Astrocyte of the hippocampus (primary cell): ENCODE data around the gene FAM162B.
A peak's percentile ranks its signal among the peaks of the same experiment; 100 is the strongest.
"Not testable (repeated sequence)": the region's sequence is repeated elsewhere in the genome, so short reads cannot be mapped to it uniquely, and the experiment has no call there.

Source experiments
- DNase-seq: peaks from one replicate; pipeline ENCODE4 v3.0.0; 2011; ENCODE audit warnings: low read depth, low spot score

The FAM162B gene

DNA sequence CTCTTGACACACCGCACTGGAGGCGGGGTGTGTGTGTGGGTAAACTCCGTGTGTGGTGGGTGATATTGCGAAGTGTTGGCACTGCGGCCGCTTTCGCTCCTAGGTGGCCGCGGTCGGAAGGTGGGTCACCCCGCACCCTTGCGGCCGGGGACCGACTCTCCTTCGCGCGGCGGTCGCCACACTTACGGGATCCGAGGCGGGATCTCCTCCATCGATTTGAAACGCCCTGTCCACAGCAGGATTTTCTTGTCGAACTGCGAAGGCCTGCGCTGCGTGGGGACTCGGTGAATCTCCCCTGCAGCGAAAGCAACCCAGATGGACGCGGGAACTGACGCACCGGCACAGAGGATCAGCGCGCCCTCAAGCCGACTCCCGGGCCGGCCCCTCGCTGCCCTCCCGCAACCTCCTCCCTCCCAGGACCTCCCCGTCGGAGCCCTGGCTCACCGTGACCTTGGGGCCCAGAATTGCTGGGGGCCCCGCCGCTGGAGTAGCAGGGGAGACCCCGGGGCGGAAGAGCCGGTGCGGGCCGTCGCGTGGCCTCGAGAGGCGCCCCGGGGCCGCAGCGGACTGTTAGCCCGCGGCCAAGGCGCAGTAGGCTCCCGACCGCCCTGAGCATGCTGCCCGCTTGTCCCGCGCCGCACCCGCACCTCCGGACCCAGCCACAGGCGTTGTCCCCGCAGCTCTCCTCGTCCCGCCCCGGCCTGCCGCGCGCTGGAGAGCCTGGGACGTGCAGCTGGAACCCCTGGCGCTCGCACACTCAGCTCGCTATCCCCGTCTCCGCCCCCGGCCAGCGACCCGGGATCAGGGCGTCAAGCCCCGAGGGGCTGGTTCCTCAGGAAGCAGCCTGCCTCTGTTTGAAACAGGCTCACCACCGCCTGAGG, at the start of gene FAM162B:
TSS of gene FAM162B (minus strand) at position 759 of the 881 bp plus-strand sequence. CDS start at position 616, 143 bp downstream.
- DNase-seq = peak; percentile 43

DNA sequence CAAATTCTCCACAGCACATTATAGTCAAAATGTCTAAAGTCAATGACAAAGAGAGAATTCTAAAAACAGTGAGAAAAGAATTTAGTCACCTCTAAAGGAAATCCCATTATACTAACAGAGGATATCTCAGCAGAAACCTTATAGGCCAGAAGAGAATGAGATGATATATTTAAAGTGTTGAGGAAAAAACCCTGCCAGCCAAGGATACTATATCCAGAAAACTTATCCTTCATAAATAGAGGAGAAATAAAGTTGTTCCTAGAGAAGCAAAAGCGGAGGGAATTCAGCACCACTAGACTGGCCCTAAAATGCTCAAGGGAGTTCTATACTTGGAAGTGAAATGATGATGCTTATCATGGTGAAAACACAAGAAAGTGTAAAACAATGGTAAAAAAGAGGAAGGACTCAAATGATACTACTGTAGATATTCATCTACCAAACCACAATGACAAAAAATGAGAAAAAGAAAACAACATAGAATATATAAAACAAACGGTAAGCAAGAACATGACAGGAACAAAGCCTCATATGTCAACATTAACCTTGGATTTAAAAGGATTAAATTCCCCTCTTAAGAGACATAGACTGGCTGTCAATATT, 46.6 kb upstream of the FAM162B start:
- DNase-seq = no peak

DNA sequence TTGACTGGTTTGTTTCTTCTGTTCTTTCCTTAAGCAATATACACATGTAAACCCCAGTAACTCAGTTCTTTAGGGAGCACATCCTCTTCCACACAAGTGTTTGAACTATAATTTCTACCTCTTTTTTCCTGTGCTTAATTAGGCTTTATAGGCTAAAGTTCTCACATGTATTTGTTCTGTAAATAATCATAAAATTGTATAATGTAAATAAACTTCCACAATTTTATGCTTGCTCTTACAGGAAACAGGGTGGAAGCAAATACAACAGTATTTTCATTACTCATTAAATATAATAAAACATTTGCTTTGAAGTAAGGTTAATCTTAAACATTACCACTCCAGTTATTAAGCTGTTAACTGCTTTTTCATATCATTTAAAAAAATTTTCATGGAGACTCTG, 36.5 kb upstream of the FAM162B start:
- no peak for DNase-seq

DNA sequence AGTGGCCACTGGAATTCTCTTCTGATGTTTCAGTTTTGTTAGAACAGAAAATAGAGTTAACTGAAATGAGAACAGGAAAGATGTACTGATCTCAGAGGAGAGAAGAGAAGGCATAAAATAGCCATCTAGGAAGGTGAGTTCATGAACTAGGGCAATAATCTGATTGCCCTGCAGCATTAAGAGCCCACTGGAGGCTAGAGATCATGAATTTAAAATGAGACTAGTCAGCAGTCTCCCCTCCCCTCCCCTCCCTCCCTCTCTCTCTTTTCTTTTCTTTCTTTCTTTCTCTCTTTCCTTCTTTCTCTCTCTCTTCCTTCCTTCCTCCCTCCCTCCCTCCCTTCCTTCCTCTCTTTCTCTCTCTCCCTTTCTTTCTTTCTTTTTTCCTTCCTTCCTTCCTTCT, 34.4 kb upstream of the FAM162B start:
- no peak for DNase-seq

DNA sequence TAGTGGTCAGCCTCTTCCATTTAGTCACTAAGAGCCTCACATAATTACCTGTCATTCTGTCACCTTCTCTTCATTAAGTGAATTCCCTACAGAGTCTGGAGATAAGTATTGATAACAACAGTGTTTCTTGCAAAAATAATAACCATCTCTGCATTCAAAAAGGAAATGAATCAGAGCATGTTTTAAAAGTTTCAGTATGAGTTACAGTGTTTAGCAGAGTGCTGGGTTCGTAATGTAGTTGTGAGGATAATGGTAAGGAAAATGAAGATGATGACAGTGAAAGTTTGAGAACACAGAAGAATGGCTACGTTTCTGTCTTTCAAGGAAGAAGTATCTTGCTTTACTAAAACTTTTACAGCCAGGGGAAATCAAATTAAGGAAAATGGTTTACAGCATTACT, 32.1 kb upstream of the FAM162B start:
- no peak for DNase-seq

DNA sequence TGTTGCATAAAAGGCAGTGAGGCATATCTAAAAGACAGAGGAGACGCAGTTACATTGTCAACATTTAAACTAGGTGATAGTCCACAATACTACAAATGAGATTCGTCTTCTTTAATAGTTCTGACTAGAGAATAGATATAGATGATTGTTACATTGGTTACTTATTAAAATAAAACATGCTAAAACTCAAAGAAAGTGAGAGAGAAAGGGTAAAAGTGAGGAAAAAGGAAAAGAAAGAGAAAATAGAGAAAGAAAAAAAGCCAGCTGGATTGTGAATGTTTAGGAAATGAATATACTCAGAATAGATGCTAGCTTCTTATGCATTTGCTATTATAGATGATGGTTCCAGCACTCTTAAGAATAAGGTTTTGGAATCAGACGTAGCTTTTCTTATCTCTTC, 27.7 kb upstream of the FAM162B start:
- no peak for DNase-seq

DNA sequence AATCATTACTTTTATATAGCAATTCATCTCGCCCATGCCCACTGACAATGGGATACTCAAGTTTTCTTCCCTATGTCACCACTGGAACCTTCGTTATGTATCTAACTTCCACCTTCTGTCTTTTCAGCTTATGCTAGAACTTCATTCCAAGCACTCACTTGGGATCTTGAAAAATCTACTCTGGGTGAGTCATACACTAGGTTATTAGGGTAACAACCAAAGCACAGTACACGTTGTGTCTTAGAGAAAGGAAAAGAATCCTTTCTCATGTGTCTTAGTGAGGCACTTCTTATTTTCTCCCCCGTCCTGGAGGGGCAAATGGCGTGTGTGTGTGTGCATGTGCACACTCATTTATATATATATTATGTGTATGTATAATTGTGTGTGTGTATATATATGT, 18.3 kb upstream of the FAM162B start:
- peak; percentile 8 for DNase-seq

DNA sequence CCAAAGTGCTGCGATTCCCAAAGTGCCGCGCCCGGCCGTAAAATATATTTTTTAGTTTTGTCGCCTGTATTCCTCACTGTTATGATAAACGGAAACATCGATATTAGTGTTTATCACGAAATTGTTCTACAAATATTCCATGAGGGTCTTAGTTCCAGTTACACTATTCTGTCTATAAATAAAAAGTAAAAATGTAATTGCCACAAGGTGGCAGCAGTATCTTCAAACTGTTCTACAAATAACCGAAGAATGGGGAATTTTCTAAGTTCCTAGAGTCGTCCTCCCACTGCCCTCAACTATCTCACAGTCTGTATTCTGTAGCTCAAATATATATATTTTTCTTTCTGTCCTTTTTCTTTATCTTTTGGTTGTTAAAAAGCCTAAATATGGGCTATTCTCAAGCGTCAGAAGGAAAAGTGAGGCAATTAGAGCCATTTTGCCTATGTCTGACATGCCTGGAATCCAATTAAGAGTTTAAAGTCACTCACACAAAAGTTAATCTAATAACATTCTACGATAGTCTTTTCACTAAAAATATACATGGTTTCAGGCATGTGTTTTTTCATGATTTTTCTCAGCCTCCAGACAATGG, 14.2 kb upstream of the FAM162B start:
- peak; percentile 48 for DNase-seq

DNA sequence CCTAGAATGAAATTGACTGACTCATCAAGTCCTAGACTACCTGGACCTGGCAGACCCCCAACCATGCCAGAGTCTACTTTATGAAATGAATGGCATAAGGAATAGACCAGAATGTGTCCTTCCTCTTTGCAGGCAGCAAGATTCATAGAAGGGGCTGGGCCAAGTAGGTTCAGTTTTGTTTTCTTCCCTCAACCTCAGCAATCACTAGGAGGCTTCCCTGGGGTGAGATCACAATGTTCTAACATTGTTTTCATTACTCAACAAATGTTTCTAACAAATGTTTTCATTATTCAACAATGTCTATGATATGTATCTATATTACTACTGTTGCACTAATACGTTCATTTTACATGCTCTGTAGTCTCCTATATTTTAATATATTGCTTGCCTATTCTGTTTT, 8.4 kb upstream of the FAM162B start:
- DNase-seq = no peak

DNA sequence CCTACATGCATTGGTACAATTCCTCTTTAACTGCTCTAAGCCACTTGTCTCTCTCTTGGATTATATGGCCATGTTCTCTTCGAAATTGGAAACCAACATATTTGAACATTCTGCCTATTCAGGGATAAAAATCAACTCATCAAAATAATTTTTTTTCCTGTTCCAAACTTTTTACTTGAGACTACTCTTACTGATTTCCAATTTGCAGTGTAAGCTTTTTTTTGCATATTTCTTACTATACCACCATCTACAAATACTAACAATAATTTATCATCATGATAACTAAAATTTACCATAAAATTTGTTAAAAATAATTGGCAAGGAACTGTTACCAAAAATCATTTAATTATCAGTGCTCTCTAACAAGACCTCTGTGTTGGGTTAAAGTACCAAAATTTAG, 6.9 kb upstream of the FAM162B start:
- no peak for DNase-seq

DNA sequence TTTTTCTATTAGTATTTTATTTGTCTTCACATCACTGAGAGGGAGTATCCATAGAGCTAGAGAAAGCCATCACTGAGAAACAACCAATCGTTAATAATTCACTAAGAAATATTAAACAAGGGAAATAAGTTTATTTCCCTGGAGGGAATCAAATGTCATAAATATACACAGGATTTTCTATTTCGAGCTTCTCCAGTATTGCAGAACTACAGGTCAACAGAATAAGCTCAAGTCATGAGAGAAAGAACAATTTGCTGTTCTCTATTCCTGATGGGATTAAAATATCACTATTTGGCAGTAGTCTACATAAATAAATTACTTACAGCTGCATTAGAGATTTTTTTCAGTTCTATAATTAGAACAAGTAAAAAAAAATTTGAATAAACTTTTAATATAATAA, 2.2 kb upstream of the FAM162B start:
- no peak for DNase-seq

DNA sequence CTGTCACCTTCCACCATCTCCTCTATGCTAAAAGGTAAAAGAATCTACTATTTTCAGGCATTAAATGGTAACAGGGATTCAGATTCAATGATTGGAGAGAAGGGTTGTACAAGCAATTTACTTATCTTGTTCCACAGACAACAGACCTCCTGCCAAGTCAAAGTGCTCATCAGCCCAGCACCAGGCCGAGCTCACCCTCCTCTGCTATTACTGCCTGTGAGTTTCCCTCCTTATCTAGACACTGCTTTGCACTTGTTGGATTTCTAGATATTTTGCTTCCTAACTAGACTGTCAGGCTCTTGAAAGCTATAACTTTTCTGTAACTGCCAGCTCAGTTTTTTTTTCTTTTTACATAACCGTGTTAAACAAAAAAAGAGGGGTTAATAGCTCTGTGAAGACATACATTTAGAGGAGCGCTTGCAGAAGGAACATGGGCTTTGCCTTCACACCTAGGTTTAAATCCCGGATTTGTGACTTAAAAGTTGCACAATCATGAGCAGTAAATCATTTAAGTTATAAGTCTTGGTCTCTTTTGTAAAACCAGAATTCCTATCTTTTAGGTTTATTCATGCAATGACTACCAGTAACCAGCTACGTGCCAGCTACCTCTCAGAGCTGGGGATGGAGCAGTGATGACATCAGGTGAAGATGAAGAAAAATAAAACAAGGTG, 1.1 kb upstream of the FAM162B start:
- no peak for DNase-seq

DNA sequence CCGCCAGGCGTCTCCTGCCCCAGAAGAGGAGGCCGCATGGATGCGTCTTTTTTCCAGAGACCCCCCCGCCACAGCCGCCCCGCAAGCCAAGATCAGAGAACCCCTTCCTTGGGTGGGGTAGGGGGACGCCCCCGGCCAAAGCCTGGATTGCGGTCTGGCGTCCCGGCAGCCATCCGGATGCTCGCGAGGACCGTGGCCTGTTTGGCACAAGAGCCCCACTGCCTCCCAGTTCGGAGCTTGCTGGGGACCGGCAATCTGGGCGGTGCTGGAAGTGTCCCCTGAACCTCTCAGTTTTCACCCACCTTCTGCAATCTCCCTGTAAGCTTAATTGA, 924 bp downstream of the FAM162B start:
- DNase-seq = peak; percentile 30

DNA sequence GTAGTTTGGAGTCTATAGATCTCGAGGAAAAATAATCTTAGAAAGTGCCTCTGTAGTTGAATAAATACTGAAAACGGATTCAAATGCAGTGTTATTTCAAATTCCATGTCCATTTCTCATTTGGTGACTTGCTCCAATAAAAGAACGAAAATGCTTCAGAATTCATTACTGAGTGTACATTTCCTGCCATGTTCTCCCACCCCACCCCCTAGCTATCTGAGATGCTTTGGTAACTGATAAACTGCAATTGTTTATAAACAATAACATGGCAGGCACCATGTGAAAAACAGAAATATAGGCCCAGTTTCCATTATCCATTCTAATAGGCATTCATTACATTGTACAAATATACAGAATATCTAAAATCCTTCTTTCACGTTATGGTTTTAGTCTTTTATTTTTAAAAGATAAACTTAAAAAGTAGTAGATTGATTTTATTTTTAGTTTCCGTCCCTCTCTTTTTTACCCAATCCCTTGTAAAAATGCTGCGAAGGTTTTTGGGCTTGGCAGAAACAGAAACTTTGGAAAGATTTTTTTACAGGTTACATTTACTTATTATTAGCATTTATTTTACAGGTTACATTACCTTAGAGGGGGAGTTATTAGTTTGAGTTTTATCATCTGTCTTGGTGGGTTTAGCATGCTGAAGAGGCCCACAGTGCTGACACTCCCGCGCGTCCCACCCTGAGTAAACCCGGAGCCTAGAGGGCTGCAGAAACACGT, 1.5 kb downstream of the FAM162B start:
- DNase-seq = no peak

DNA sequence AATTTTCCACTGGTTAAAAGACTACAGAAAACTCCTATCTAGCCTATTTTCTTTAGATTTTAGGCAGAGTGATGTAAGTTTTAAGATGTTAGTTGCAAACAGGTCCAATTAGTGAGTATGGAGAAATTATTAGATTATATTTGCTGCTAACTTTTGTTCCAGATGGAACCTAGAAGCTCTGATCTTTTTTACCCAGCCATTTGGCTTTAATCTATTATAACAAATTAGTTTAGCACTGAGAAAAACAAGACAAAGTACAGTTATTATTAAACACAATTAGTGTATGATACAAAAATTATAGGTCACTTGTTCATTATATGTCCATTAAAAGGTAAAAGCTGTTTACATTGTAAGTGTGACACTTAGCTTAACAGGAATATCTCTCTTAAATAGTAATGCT, 2.5 kb downstream of the FAM162B start:
- no peak for DNase-seq

DNA sequence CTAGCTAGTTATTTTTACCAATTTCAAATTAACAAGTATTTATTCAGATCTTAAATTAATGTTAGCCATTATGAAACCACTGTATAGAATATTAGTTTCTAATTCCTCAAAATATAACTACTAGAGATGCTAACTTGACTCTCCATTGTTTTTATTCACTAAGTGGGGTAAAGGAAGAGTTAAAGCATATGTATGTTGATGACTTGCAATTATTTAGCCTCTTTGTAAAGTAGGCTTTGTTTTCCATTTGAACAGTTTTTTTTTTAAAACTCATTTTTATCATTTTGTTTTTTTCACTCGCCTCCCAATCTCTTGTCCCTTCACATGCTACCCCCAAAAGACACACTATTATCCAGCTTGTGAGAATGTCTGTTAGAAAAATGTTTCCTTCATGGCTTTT, 3.3 kb downstream of the FAM162B start:
- DNase-seq = no peak

DNA sequence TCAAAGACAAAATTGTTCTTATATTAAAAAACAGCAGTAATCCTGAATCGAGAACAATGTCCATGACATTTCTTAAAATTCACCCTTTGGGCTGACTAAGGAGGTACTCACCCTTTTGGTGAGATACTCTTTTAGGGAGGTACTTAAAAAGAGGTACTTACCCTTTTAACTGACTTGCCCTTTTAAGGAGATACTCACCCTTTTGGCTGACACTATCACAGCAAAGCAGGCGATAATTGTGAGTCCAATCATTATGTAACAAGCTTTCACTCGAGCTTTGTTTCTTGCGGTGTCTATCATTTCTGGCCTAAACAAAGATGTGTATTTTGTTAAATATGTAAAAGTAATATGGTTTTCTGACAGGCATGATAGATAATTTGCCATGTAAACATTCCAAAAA, 3.7 kb downstream of the FAM162B start:
- DNase-seq = no peak

DNA sequence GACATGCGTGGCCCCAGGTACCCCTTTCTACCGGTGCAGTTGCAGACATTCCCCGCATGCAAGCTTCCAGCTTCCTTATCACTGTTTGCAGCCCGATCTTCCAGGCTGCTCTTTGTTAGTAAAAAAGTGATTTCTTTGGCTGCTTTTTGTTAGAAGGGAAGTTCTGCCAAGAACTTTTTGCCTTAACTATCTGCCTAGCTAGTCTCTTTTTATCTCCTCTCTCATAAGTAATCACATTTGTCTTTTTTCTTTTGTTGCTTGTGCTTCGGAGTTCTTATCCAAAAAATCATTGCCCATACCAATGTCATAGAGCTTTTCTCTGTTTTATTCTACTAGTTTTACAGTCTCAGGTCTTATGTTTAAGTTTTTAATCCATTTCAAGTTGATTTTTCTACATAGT, 20.3 kb downstream of the FAM162B start:
- no peak for DNase-seq

DNA sequence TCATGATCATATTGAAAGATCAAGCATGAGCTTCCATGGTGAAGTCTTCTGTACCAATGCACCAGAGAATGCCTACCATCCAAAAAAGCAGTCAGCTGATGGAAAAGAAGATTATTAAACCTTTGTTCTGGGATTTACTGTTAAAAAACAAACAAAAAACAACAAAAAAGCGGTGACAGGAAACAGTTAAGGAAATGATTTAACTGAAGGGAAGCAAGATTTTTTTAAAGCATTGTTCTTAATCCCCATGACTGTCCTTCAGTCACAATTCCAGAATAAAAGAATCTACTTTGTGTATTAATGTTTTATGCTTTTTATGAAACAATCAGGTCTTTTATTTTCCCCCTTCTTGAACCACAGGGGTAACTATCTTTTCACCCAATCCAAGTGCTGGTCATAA, 23.9 kb downstream of the FAM162B start:
- DNase-seq = no peak

DNA sequence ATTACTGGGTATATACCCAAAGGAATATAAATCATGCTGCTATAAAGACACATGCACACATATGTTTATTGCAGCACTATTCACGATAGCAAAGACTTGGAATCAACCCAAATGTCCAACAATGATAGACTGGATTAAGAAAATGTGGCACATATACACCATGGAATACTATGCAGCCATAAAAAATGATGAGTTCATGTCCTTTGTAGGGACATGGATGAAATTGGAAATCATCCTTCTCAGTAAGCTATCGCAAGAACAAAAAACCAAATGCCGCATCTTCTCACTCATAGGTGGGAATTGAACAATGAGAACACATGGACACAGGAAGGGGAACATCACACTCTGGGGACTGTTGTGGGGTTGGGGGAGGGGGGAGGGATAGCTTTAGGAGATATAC, 25.0 kb downstream of the FAM162B start:
- not testable (repeated sequence) for DNase-seq

DNA sequence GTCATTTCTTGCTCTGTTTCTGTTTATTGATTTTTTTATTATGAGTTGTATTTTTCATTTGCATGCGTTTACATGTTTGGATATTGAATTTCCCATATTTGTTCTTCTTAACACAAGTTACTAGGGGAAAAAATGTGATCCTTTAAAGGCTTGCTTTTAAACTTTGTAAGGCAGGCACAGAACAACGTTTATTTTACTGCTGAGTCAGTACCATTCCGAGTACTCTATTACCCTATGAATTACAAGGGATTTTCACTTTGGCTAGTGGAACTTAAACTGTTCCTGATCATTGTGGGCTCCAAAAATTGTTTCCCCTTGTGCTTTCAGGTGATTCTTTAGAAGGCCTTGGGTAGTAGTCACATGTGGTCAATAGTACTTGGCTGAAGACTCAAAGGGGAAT, 28.5 kb downstream of the FAM162B start:
- no peak for DNase-seq

DNA sequence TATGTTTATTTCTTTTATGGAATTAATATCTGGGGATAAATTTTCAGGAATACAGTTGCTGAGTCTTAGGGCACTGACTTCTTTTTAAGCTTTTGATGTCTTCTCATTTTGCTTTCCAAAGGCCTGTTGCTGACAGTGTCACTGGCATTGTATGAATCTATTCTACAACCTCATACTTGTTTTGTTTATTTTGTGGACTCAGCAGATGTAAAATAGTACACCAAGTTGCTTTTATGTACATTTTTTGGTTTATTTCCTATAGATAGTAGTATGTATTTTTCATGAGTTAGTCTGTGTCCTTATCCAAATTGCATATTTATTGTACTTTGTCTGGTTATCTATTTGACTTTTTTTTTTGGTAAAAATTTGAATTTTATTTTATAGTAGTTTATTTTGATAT, 35.0 kb downstream of the FAM162B start:
- no peak for DNase-seq
